Ascending aorta (tissue), 2 donors: Measurements from ENCODE around the gene METTL1. TPM values are rescaled to one million over a fixed set of nuclear protein-coding genes. Genes with fewer than 3 reads are reported as not detected.

ENCODE experiments used
- DNase-seq, 2 donors: peaks; one replicate each; pipeline ENCODE4 v3.0.0-alpha.2; 2019; ENCODE audit warnings: low spot score in 2 of 2
- H3K27ac ChIP-seq, 2 donors: fragments of 200-600 bp; sonication (generic); one replicate each; pipeline ENCODE4 v1.5.1; 2016 to 2017; ENCODE audit warnings: mild to moderate bottlenecking in 1 of 2
- H3K27me3 ChIP-seq: fragments of 200-600 bp; sonication (generic); one replicate; pipeline ENCODE4 v1.5.1; 2017
- H3K36me3 ChIP-seq, 2 donors: fragments of 200-600 bp; sonication (generic); one replicate each; pipeline ENCODE4 v1.5.1; 2016
- H3K4me1 ChIP-seq, 2 donors: fragments of 200-600 bp; sonication (generic); one replicate each; pipeline ENCODE4 v1.5.1; 2016 to 2017; ENCODE audit warnings: mild to moderate bottlenecking in 1 of 2
- H3K4me3 ChIP-seq, 2 donors: fragments of 200-600 bp; sonication (generic); one replicate each; pipeline ENCODE4 v1.5.1; 2016 to 2017; ENCODE audit warnings: mild to moderate bottlenecking in 1 of 2
- H3K9me3 ChIP-seq, 2 donors: fragments of 200-600 bp; sonication (generic); one replicate each; pipeline ENCODE4 v1.5.1; 2016
- CTCF ChIP-seq, 3 experiments: fragments of 200-600 bp in 2 of 3; fragments of 450-650 bp in 1 of 3; sonication (generic) in 2 of 3; IDR thresholded peaks; one replicate each; pipeline ENCODE4 v1.5.1; 2016 to 2019; ENCODE audit warnings: antibody characterized with exemption in 3 of 3, mild to moderate bottlenecking in 1 of 3, moderate library complexity in 1 of 3
- intact Hi-C: fragments of 100-400 bp; cut with DNase I; formaldehyde crosslinking; loops from one replicate; pipeline ENCODE4 v1.15.1; 2023
- total RNA-seq: library from RNA; depleted of rRNA; stranded (reverse); fragments of >200 nt; gene quantifications from one replicate; pipeline ENCODE4 v1.1.0, GENCODE V29; 2016

METTL1 gene
- total RNA-seq, 1 donor from 2014 or later: 29.8 TPM

- Histone ChIP-seq H3K4me3 (peak overlapping the region; percentile 34 to 60), H3K36me3 (no peaks in the 10 kb centered on the region), H3K27ac (no peak overlapping the region), H3K9me3 (no peaks in the 10 kb centered on the region), H3K27me3 (peaks cover 33% of the 10 kb centered on the region), H3K4me1 (peaks cover 24% of the 10 kb centered on the region in 2 donors)
- DNase-seq: no peak
- peak; percentile 14 to 35 (median 17) for TF ChIP-seq CTCF (IDR thresholded peaks at IDR 0.05)
- intact Hi-C loops: no loop called here
These were observed 34.1 kb downstream of the METTL1 start for GRCh38 chr12:57737467-57738460.

GRCh38 chr12:57736741-57737466, 35.0 kb downstream of the METTL1 start:
- peak overlapping the region; percentile 9 to 60 for H3K4me3 ChIP-seq
- H3K27me3 ChIP-seq: peaks cover 33% of the 10 kb centered on the region
- no peaks in the 10 kb centered on the region for H3K36me3 ChIP-seq
- DNase-seq: no peak
- H3K9me3 ChIP-seq: no peaks in the 10 kb centered on the region
- H3K4me1 ChIP-seq: peaks cover 24% of the 10 kb centered on the region in 2 donors
- H3K27ac ChIP-seq: no peak overlapping the region
- intact Hi-C loops: no loop called here
- TF ChIP-seq CTCF (IDR thresholded peaks at IDR 0.05): no peak

- TF ChIP-seq CTCF (IDR thresholded peaks at IDR 0.05): peak in 1 of 3 experiments; percentile 12
- no peak overlapping the region for H3K27ac ChIP-seq
- intact Hi-C loops: no loop called here
- H3K27me3 ChIP-seq: peaks cover 33% of the 10 kb centered on the region
- H3K9me3 ChIP-seq: no peaks in the 10 kb centered on the region
- no peak for DNase-seq
- H3K36me3 ChIP-seq: no peaks in the 10 kb centered on the region
- H3K4me1 ChIP-seq: peaks cover 24% of the 10 kb centered on the region in 2 donors
- H3K4me3 ChIP-seq: peak overlapping the region; percentile 9 to 41
These were observed 35.8 kb downstream of the METTL1 start for GRCh38 chr12:57735952-57736740.

- Histone ChIP-seq H3K27ac (no peak overlapping the region), H3K36me3 (no peaks in the 10 kb centered on the region), H3K9me3 (no peaks in the 10 kb centered on the region), H3K4me3 (no peak overlapping the region), H3K4me1 (peaks cover 24% of the 10 kb centered on the region in 2 donors), H3K27me3 (peaks cover 33% of the 10 kb centered on the region)
- TF ChIP-seq CTCF (IDR thresholded peaks at IDR 0.05): no peak
- intact Hi-C loops: no loop called here
- no peak for DNase-seq
These were observed 36.6 kb downstream of the METTL1 start for GRCh38 chr12:57735198-57735855.

- Histone ChIP-seq H3K4me3 (no peak overlapping the region), H3K4me1 (peaks cover 24% of the 10 kb centered on the region in 2 donors), H3K27me3 (peaks cover 33% of the 10 kb centered on the region), H3K9me3 (no peaks in the 10 kb centered on the region), H3K36me3 (no peaks in the 10 kb centered on the region), H3K27ac (no peak overlapping the region)
- DNase-seq: no peak
- intact Hi-C loops: no loop called here
- no peak for TF ChIP-seq CTCF (IDR thresholded peaks at IDR 0.05)
These were observed 37.3 kb downstream of the METTL1 start for GRCh38 chr12:57734591-57734990.
